Calu3 (cell line): ENCODE results near the gene WNT7B. TPM values are rescaled to one million over a fixed set of nuclear protein-coding genes. Genes with fewer than 3 reads are reported as not detected.

Experiments used
- BruUV-seq: library from RNA; stranded (reverse); fragments of 400-500 nt; replicated peaks from 2 replicates; lab custom pipeline; 2021; lab: Mats Ljungman, UMichigan
- CTCF ChIA-PET: fragments of 300-600 bp; sonication (Branson Sonifier 250); formaldehyde crosslinking; loops from one replicate; lab custom pipeline; 2022; ENCODE audit warnings: antibody characterized with exemption; lab: Charles Lee
- DNase-seq: peaks from one replicate; pipeline ENCODE4 v3.0.0; 2022
- H3K27ac Mint-ChIP-seq: one replicate; pipeline ENCODE4 v1.8.0; 2022; ENCODE audit warnings: mixed read lengths; ENCODE audit not compliant: unreplicated experiment
- H3K27me3 Mint-ChIP-seq: one replicate; pipeline ENCODE4 v1.8.0; 2022; ENCODE audit warnings: mixed read lengths; ENCODE audit not compliant: unreplicated experiment
- H3K36me3 Mint-ChIP-seq: one replicate; pipeline ENCODE4 v1.8.0; 2022; ENCODE audit warnings: mild to moderate bottlenecking, moderate library complexity, mixed read lengths; ENCODE audit not compliant: insufficient read depth, unreplicated experiment
- H3K4me1 Mint-ChIP-seq: one replicate; pipeline ENCODE4 v1.8.0; 2022; ENCODE audit warnings: mild to moderate bottlenecking, low read depth, mixed read lengths; ENCODE audit not compliant: unreplicated experiment
- H3K4me3 Mint-ChIP-seq: one replicate; pipeline ENCODE4 v1.8.0; 2022; ENCODE audit warnings: mild to moderate bottlenecking, low read depth, moderate library complexity, mixed read lengths; ENCODE audit not compliant: unreplicated experiment
- H3K9me3 Mint-ChIP-seq: one replicate; pipeline ENCODE4 v1.8.0; 2022; ENCODE audit warnings: low read depth, mixed read lengths; ENCODE audit not compliant: unreplicated experiment
- CTCF ChIP-seq: fragments of 200-600 bp; IDR thresholded peaks from one replicate; pipeline ENCODE4 v1.8.0; 2022; ENCODE audit warnings: antibody characterized with exemption; ENCODE audit not compliant: unreplicated experiment
- intact Hi-C: fragments of 100-400 bp; cut with micrococcal nuclease; formaldehyde crosslinking; loops from one replicate; pipeline ENCODE4 v1.10.0; 2022; ENCODE audit not compliant: unreplicated experiment
- total RNA-seq: library from RNA; stranded (reverse); gene quantifications from 2 replicates; pipeline ENCODE4 v1.2.3, GENCODE V29; 2022

WNT7B gene
- total RNA-seq, 1 experiment from 2014 or later = 100.0 TPM

GRCh38 chr22:45934168-45934564, 42.8 kb downstream of the WNT7B start:
- Mint-ChIP-seq H3K27me3 (no peaks in the 10 kb centered on the region), H3K27ac (peak overlapping the region; percentile 83), H3K4me1 (peaks cover 27% of the 10 kb centered on the region), H3K9me3 (no peaks in the 10 kb centered on the region), H3K36me3 (peaks cover 48% of the 10 kb centered on the region), H3K4me3 (peak overlapping the region; percentile 66)
- DNase-seq = no peak
- no TSS peak for BruUV-seq
- CTCF ChIA-PET = interaction anchor here (1.6 kb wide), 1 partner anchor 23 kb away, joined by 4 read pairs; no protein-coding TSS in a partner anchor
- intact Hi-C loops = no loop called here
- TF ChIP-seq CTCF = no peak

- Mint-ChIP-seq H3K27ac (peak overlapping the region; percentile 83), H3K9me3 (no peaks in the 10 kb centered on the region), H3K36me3 (peaks cover 53% of the 10 kb centered on the region), H3K4me1 (peaks cover 32% of the 10 kb centered on the region), H3K27me3 (no peaks in the 10 kb centered on the region), H3K4me3 (peak overlapping the region; percentile 7)
- no TSS peak for BruUV-seq
- CTCF ChIA-PET = no interaction called here
- intact Hi-C loops = no loop called here
- TF ChIP-seq CTCF = no peak
- DNase-seq = no peak
Observed at GRCh38 chr22:45933506-45934167, 43.3 kb downstream of the WNT7B start.

- H3K36me3 Mint-ChIP-seq = peaks cover 52% of the 10 kb centered on the region
- no peaks in the 10 kb centered on the region for H3K27me3 Mint-ChIP-seq
- H3K9me3 Mint-ChIP-seq = no peaks in the 10 kb centered on the region
- H3K4me1 Mint-ChIP-seq = peaks cover 37% of the 10 kb centered on the region
- intact Hi-C loops = no loop called here
- TF ChIP-seq CTCF = no peak
- DNase-seq = no peak
- CTCF ChIA-PET = no interaction called here
- no peak overlapping the region for H3K4me3 Mint-ChIP-seq
- BruUV-seq = no TSS peak
- H3K27ac Mint-ChIP-seq = peak overlapping the region; percentile 66
Observed at GRCh38 chr22:45932071-45932470, 44.9 kb downstream of the WNT7B start.

- Mint-ChIP-seq H3K9me3 (no peaks in the 10 kb centered on the region), H3K27me3 (no peaks in the 10 kb centered on the region), H3K36me3 (peaks cover 59% of the 10 kb centered on the region), H3K4me3 (no peak overlapping the region), H3K27ac (no peak overlapping the region), H3K4me1 (peaks cover 37% of the 10 kb centered on the region)
- no peak for TF ChIP-seq CTCF
- intact Hi-C loops = no loop called here
- no peak for DNase-seq
- CTCF ChIA-PET = no interaction called here
- BruUV-seq = no TSS peak
Observed at GRCh38 chr22:45931042-45931441, 45.9 kb downstream of the WNT7B start.
